ENCODE data around the gene SP140L.
"Not testable (repeated sequence)": the region's sequence is repeated elsewhere in the genome, so short reads cannot be mapped to it uniquely, and the experiment has no call there.

SP140L gene

DNA sequence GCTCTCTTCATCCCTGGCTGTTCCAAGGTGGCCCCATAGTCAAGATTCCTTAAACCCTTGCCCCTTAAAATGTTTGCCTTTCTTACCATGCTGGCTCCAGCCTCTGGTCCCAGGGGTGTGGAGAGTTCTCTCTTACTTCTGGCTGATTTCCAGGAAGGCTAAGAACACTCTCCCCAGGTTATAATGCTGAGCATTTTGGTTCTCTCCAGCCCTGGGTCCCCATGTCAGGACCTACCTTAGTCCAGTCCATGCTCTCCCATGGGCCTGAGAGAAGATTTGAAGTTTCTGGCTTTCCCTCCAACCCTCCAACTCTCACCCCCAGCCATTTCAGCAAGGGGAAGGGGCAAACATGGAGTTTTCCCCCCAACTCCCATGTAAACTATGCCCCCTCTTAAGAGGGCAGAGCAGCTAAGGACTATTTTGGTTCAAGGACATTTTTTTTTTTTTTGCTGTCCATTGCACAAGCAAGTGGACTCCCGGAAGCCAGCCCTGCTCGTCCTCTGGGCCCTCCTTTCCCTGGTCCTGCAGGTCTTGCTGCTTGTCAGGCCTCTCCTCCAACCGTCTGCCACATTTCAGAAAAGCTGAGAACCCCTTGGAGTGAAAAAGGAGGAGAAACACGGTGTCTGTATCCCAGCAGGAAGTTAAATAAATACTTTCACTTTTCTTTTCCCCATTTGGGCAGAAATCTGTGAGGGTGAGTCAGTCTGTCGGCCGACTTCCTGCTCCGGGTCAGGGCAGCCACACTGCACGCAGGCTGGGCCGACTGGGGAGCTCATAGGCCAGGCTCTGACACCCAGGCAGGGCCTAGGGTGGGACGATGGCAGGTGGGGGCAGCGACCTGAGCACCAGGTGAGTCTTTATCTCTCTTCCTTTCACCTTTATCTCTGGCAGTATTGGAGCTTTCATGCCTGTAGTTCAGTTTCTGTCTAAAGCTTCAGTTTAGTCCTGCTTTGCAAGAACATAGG lies at the start of gene SP140L:
Gene SP140L, plus strand, starts transcription at position 741 of the 965 bp plus-strand sequence. Its CDS starts 77 bp downstream, at position 818.
- peak; percentile 68 to 74 for DNase-seq (ENCODE audit: low read depth in 2 of 2)

DNA sequence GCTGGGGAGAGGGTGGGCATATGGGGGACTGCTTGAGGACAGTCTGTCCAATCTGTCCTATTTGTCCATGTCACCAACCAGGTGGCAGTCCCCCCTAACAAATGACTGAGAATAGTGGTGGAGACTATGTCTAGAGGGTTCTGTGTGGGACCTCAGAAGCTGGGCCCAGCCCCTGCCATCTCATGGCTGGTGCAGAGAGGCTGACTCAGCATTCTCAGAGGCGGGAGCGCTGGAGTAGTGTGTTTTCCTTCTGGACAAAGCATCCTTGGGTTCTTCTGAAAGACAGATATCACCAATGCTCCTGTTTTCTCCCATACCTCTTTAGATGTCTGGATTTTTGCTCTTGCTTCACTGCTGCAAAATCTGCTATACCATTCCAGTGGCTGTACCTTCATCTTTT lies 44.1 kb upstream of the SP140L start:
- no peak for DNase-seq (ENCODE audit: low read depth in 2 of 2)

DNA sequence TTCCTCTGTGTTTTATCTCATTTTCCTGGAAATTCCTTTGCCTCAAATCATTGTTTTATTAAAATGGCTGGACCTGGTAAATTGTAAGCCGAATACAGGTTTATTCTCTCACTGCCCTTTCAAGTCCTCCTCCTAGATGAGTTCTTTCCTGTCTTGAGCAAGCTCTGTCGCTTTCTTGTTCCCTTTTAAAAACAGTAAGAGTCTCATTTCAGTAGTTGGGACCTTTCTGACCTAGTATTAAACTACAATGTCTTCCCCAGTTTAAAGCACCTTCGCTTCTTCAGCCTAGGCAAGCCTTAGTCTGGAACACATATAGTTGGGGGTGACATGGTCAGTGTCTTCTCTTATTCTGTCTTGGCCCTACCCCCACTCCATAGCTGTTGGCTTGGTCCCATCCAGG lies 40.9 kb upstream of the SP140L start:
- DNase-seq (ENCODE audit: low read depth in 2 of 2): no peak

DNA sequence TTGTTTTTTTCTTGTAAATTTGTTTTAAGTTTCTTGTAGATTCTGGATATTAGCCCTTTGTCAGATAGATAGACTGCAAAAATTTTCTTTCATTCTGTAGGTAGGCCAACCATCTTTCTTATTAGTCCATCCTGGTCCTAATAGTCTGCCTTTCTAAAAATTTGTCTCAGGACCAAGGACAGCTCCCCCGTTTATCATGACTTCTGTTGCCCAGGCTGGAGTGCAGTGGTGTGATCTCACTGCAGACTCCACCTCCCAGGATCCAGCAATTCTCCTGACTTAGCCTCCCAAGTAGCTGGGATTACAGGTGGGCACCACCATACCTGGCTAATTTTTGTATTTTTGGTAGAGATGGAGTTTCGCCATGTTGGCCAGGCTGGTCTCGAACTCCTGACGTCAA lies 37.7 kb upstream of the SP140L start:
- not testable (repeated sequence) for DNase-seq (ENCODE audit: low read depth in 2 of 2)

DNA sequence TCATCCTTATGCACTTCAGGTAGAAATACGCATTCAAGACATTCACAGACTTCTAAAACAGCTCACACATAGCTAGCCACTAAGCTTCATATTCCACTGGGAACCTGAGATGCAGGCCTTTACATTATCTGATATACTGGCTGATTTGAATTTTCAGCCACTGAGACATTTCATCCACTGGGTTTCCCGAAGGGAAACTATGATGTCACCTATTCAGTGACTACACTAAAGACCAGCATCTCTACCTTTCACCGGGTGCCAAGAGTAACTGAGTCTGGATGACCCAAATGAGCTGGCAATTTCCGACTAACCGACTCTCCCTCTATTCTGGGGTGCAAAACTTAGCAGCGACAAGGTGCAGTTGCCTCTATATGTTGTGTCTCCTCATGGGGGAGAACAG lies 31.8 kb upstream of the SP140L start:
- no peak for DNase-seq (ENCODE audit: low read depth in 2 of 2)

DNA sequence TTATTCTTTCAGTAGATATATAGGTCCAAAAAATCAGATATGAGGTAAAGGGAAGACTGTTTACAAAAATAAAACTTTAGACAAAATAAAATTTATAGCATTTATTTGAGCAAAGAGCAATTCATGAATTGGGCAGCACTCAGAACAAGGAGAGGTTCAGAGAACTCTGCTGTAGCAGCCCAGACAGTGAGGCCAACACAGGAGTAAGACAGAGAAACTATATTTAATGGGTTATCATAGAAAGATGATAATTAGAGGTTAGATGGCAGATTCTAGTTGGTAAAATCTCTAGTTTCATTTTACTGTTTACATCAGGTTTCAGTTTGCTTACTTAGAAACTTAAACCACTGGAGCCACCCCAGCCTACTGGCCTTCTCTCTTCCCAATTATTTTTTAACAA lies 30.1 kb upstream of the SP140L start:
- DNase-seq (ENCODE audit: low read depth in 2 of 2): no peak

DNA sequence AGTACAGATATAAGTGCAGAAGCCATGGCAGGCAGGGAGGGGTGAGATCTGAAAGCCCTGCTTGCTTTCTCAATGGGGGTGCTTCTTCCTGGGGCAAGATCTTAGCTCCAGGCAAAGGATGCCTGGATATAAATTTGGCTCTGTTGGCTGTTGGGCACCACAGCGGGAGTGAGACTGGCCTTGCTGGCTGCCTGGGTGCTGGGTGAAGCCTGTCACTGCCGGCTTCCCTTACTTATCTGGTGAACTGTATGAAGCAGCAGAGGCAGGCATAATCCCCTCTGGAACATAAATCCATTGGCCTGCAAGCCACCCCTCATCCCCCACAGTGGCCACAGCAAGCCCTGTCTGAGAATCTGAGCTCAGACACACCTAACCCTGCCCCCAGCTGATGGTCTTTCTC lies 27.4 kb upstream of the SP140L start:
- DNase-seq (ENCODE audit: low read depth in 2 of 2): no peak

DNA sequence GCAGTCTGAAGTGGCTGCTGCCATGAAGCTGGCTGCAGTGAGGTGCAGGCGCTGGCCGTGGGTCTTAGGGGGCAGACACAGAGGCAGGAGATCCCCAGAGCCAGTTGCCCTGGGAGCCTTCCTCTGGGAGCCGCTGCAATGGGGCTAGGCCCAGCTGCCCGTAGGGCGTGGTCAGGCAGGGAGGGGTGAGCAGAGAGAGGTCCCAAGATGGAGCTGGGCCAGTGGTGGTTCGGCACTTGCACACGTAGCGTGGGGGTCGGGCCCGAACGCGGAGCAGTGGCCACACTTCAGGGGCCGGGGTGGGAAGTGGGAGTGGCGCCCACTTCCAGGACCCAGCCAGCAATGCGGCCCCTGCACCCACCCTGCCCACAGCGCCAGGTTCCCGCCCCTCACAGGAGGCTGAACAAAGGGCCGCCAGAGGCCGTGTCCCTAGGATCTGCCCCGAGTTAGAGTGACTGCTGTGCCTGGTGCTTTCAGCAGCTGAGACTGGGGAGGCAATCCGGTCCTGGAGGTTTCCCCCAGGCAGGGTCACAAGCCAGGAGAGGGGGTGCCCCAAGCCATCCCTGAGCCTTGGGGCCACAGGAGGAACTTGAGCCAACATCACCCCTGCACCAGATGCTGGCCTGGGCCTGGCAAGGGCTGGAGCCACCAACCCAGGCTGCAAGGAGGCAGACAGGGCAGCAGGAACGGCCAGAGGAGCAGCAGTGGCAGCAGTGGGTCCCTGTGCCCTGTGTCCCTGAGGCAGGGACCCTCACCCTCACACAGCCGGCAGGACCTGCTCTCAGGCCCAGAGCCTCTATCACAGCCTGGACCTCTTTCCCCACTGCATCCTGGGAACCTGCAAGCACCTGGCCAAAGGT lies 21.3 kb upstream of the SP140L start:
- no peak for DNase-seq (ENCODE audit: low read depth in 2 of 2)

DNA sequence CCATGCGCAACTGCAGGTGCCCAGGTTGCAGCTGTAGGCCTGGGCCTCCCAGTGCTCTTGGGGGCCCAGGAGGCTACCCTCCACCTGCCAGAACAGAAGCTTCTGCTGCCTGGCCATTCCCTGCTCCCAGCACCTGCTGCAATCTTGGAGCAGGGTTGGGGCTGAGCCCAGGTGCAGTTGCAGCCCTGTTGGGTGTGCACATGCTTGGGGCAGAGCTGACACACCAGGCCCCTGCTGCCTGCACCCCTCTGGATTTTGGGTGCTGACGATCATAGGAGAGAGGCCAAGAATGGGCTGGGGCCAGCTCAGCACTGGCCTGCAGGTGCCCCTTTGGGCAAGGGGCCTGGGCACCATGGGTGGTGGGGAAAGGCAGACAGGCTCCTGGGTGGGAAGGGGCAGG lies 20.5 kb upstream of the SP140L start:
- DNase-seq (ENCODE audit: low read depth in 2 of 2): no peak

DNA sequence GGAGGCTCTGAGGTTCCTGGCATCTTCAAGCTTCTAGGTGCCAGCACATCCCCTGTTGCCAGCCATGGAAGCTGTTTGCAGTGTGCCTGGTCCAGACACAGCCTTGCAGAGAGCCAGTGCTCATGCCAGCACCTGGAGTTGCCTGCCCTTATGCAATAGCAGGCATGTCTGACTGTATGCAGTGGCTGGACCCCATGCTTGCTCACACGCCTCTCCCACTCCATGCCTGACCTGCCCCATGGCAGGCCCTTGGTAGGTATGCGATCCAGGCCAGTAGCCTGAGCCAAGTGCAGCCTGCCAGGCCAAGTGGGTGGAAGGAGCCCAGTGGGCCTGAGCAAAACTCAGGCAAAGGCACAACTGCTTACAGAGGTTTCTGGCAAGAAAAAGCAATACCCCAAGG lies 19.5 kb upstream of the SP140L start:
- no peak for DNase-seq (ENCODE audit: low read depth in 2 of 2)

DNA sequence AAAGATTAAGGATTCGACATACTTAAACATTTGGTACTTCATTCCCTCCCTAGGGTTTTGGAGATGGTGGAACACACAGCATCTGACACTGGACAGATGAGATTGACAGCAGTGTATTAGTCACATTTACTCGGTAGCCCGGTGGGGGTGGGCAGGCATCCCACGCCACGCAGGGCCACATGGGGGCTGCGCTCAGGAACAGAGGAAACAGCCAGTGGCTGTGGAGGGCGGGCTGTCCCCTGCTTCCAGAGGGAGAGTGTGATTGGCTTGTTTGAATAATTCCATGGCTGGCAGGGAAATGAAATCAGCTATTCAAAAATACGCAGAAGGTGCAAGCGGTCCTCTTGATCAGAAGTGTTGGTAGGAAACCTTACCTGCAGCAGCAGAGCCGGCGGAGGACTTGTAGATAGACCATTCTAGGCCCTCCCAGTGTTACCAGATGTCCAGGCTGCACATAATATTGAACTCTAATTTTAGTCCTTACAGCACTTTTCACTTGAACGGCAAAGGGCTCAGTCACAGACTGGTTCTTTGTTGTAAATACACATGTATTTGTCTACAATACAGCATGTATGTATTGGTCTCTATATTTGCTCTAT lies 18.5 kb upstream of the SP140L start:
- no peak for DNase-seq (ENCODE audit: low read depth in 2 of 2)

DNA sequence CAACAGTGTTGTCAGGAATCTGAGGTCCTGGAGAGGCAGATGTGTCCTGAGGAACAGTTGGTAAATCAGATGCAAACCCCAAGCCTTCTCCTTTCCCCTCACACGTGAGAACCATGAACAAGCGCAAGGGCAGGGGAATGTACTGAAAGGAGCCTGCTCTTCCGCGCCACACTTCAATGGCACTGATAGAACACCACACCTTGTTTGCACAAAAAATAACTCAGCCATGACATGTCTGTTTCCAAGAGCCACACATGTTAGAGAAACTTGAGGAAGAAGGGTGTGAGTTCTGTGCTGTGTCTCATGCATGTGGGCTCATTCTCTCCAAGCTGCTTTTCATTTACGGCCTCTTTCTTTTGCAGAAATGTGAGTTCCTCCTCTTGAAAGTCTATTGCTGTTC lies 16.2 kb upstream of the SP140L start:
- DNase-seq (ENCODE audit: low read depth in 2 of 2): not testable (repeated sequence)

DNA sequence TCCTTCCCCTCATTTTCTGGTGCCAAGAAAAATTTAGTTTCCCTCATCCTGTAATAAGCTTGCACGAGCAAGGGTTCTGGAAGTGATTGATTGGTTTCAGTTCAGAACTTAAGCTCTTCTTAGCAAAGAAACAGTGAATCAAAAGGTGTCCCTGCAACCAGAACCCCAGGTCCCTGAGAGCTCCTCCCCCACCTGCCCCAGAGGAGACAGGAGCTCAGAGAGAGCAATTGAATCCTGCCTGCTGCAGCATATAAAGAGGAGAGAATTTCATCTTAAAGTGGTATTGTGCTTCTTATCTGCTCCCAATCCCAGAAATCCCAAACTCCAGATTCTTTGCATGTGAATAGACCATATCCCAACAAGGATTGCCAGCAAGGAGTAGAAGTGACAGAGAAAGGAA lies 15.4 kb upstream of the SP140L start:
- not testable (repeated sequence) for DNase-seq (ENCODE audit: low read depth in 2 of 2)

DNA sequence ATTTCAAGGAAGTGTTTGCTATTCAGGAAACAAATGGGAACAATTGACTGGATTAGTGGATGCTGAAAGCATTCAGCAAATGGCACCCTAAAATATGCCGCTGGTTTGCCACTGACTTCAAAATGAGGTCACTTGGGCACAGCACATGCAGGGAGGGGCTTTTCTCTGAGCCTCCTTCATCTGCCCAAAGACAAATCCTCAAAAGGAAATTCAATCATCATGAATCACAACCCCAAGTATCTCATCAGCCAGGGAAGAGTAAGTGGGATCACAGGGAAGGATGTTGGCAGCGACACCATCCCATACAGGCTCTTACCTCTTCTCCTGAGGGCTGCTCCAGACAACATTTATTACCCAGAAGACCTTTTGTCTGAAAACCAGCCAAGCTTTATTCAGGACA lies 14.4 kb upstream of the SP140L start:
- DNase-seq (ENCODE audit: low read depth in 2 of 2): no peak

DNA sequence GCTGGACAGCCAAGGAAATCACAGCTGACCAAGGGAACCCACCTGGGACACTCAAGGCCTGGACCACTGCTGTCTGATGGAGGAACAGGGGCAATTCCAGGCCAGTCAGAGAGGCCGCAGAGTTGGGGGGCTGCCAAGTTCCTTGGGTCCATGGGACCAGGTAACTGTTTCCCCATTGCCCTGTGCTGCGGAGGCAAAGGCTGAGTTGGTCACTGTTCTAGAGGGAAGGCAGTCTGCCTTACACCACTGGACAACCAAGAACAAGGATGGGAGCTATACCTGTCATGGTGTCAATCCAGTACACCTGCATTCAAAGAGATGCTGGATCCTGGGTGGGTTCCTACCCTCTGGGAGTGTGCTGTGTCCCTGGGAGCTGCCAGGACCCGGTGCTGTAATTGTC lies 9.6 kb upstream of the SP140L start:
- no peak for DNase-seq (ENCODE audit: low read depth in 2 of 2)

DNA sequence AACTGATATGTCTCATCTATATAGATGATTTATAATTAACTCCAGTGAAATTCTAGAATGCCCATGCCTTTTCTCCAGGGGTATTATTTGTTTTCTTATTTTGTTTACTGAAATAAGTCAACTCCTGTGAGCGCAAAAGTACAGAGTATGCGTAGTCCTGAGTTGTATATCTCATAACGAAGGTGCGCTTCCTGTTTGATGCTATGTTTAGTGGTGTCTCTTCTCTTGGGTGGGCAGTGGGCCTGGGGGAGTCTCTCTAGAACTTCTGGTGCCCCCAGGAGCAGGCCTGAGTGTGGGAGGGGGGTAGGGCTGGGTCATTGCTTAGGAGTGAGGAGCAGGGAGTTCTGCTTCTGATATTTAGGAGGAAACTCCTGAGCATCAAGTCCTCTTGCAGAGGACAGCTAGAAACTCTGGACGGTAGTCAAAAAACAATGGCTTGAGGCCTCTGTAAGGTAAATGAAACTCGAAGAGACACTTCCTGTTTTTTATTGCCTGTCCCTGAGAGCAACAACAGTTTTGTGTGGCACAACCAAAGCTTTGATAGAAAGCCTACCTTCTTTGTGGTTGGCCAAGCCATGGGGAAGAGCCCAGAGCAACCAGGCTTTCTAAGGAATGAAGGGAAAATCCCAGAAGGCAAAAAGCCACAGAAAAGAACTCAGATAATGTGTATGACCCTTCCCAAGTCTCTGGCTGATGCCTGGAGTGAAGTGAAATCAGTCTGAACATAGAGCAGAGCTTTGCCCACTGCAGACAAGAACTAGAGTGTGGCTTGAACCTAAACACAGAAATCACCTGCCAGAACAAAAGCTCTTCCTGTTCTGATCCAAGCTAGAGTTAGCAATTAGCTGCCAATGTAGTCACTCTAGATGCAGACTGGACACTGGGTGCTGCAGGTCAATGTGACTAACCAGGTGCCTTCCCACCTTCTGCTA lies 8.5 kb upstream of the SP140L start:
- no peak for DNase-seq (ENCODE audit: low read depth in 2 of 2)

DNA sequence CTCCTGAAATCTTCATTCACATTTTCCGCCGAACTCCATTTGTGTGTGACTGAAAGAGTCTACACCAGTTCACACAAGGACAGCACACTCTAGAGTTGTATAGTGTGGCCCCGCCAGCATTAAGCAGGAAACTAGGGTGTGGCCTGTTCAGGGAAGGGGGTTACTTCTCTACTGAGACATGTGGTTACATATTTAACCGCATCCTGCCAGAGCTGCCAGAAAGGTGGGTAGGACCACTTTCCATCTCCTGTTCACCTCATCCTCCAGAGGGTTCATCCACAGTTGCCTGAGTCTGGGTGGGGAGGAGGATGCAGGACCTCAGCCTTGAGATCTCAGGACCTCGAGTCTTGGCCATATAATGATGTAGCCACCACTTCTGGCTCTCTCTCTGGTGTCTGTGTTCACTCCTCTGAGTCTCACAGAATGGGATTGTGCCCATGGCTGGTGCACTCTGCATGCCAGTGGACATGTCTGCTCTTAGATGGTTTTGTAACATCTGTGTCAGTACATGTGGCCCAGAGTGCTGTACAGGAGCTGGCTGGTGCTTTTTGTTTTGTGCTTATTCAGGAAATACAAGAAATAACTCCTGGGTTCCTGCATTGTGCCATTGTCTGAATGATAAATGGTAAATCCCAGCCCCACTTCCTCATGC lies 7.7 kb upstream of the SP140L start:
- peak; percentile 56 to 64 for DNase-seq (ENCODE audit: low read depth in 2 of 2)

DNA sequence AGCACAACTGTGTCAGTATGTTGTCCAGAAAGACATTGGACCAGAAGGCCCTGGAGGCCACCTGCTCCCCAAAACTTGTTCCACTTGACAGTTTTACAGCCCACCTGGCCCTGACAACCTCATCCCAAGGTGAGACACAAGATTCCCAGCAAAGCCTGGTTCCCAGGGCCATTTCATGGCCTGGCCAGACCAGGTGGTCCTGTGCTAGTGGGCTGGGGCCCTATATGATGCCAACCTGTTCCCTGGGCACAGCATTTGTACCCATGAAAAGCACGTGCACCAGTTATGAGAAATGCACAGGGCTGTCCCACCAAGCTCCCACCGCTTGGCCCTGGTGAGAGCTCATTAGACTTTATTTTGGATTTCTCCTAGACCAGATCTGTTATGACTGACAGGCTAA lies 6.0 kb upstream of the SP140L start:
- no peak for DNase-seq (ENCODE audit: low read depth in 2 of 2)

DNA sequence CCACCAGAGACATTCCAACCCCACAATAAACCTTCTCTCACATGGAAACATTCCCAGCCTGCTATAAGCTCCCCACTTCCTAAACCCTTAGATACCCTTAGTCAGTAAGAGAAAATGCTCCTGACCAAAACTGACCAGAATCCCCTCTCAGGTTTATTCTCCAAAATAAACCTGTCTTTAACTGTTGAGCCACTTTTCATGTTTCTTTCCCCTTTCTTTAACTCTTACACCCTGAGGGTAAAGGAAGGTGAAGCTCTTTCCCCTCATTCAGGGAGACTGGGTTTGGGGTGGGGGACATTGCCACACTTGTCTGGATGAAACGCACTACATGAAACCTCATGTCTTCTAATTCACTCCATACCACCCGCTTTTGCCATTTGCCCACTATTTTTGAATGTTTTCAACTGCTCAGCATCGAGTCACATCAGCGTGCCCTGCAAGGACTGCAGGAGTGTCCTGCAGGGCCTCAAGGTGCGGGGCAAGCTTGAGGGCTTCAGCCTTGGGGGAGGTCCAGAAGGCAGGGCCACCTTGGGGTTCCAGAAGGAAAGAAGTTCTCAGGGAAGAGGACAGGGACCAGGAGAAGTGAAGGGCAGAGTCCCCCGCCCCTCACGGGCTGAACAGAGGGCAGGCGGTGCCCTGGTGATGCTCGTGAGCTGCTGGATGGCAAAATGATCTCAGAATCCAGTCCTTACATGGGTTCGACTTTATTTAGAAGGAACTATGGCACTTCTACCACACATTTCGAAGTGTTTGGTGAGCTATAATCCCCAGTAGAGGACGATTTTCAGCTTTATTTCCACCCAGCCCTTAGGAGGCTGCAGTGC lies 4.2 kb upstream of the SP140L start:
- no peak for DNase-seq (ENCODE audit: low read depth in 2 of 2)
